ENCODE data around the gene IL1RN. TPM values are rescaled to one million over a fixed set of nuclear protein-coding genes. Genes with fewer than 3 reads are reported as not detected.

IL1RN gene
- total RNA-seq, 1 donor from 2014 or later = 11.0 TPM

GRCh38 chr2:113105047-113105785, 22.2 kb upstream of the IL1RN start:
- no peak for TF ChIP-seq CTCF (conservative IDR thresholded peaks at IDR 0.05)
- Mint-ChIP-seq H3K4me1 (ENCODE audit: unreplicated experiment) (no peaks in the 10 kb centered on the region), H3K36me3 (no peaks in the 10 kb centered on the region), H3K27me3 (peaks cover 19% of the 10 kb centered on the region), H3K9me3 (peaks cover 5% of the 10 kb centered on the region), H3K4me3 (no peak overlapping the region), H3K27ac (no peak overlapping the region)
- no peak for DNase-seq (ENCODE audit: extremely low spot score, unreplicated experiment)

- no peak for TF ChIP-seq CTCF (conservative IDR thresholded peaks at IDR 0.05)
- Mint-ChIP-seq H3K36me3 (no peaks in the 10 kb centered on the region), H3K4me1 (ENCODE audit: unreplicated experiment) (no peaks in the 10 kb centered on the region), H3K27me3 (peaks cover 14% of the 10 kb centered on the region), H3K27ac (no peak overlapping the region), H3K9me3 (no peaks in the 10 kb centered on the region), H3K4me3 (no peak overlapping the region)
- no peak for DNase-seq (ENCODE audit: extremely low spot score, unreplicated experiment)
These were observed 16.3 kb upstream of the IL1RN start for GRCh38 chr2:113111121-113111520.

GRCh38 chr2:113111823-113112287, 15.5 kb upstream of the IL1RN start:
- Mint-ChIP-seq H3K27ac (no peak overlapping the region), H3K36me3 (no peaks in the 10 kb centered on the region), H3K4me1 (ENCODE audit: unreplicated experiment) (no peaks in the 10 kb centered on the region), H3K27me3 (peaks cover 13% of the 10 kb centered on the region), H3K4me3 (no peak overlapping the region), H3K9me3 (no peaks in the 10 kb centered on the region)
- DNase-seq (ENCODE audit: extremely low spot score, unreplicated experiment) = no peak
- TF ChIP-seq CTCF (conservative IDR thresholded peaks at IDR 0.05) = no peak

GRCh38 chr2:113112441-113112840, 15.0 kb upstream of the IL1RN start:
- H3K27ac Mint-ChIP-seq = no peak overlapping the region
- H3K9me3 Mint-ChIP-seq = no peaks in the 10 kb centered on the region
- no peaks in the 10 kb centered on the region for H3K4me1 Mint-ChIP-seq (ENCODE audit: unreplicated experiment)
- no peak for TF ChIP-seq CTCF (conservative IDR thresholded peaks at IDR 0.05)
- no peak for DNase-seq (ENCODE audit: extremely low spot score, unreplicated experiment)
- H3K4me3 Mint-ChIP-seq = no peak overlapping the region
- no peaks in the 10 kb centered on the region for H3K36me3 Mint-ChIP-seq
- H3K27me3 Mint-ChIP-seq = peaks cover 11% of the 10 kb centered on the region

- peaks cover 11% of the 10 kb centered on the region for H3K27me3 Mint-ChIP-seq
- H3K27ac Mint-ChIP-seq = no peak overlapping the region
- H3K36me3 Mint-ChIP-seq = no peaks in the 10 kb centered on the region
- H3K4me3 Mint-ChIP-seq = no peak overlapping the region
- no peaks in the 10 kb centered on the region for H3K4me1 Mint-ChIP-seq (ENCODE audit: unreplicated experiment)
- DNase-seq (ENCODE audit: extremely low spot score, unreplicated experiment) = no peak
- TF ChIP-seq CTCF (conservative IDR thresholded peaks at IDR 0.05) = no peak
- H3K9me3 Mint-ChIP-seq = no peaks in the 10 kb centered on the region
These were observed 14.5 kb upstream of the IL1RN start for GRCh38 chr2:113112871-113113270.

All from type B pancreatic cell (in vitro differentiated cells).